NOMO-1 (cell line): Measurements from ENCODE around the gene HDLBP.

Source experiments
- DNase-seq, 2 experiments: peaks; one replicate each; lab custom pipeline; 2025; ENCODE audit not compliant: unreplicated experiment in 2 of 2; lab: John Stamatoyannopoulos, UW

HDLBP gene

GRCh38 chr2:241179899-241180298, 135.6 kb downstream of the HDLBP start:
- DNase-seq = no peak

- DNase-seq = no peak
These were observed 136.5 kb downstream of the HDLBP start for GRCh38 chr2:241178961-241179360.

- DNase-seq = no peak
These were observed 137.7 kb downstream of the HDLBP start for GRCh38 chr2:241177526-241178334.
